GM19452 (cell line): ENCODE measurements around the gene TXNDC15.

Experiments
- ATAC-seq: cut with Tn5 transposase; IDR thresholded peaks from one replicate; pipeline ENCODE4 v1.9.1; 2021; ENCODE audit not compliant: unreplicated experiment

Gene TXNDC15

DNA sequence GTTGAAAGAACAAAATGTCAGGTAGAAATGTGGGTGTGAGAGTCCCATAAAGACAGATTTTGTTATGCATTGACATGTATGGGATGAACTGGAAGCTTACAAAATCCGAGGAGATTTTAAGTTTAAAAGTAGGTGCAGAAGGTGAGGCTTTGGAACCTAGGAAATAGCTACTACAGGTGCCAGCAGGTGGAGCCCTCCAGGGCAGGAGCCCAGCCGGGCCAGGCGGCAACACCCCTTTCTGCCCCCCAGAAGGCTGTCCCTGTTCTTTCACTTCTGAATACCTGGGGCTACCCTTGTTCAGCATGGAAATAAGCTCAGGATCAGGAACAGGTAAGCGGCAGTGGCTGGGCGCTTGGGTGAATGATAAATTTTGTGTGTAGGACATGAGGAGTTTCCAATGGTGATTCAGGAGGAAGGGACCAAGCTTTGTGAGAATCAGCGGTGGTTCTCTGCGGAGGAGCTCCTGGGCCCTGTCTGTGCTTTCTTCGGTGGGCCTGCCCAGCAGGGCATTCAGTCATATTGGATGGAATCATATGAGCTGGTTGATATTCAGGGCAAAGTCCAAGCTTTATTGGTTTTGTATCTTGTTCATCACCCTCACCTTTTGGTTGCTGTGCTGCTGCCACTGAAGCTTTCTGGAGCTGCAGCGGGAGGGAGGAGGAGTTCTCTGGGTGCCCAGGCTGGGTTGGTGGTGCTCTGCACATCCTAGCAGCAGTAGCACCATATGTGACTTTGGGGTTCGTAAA, 43.1 kb downstream of the TXNDC15 start:
- ATAC-seq = no peak

DNA sequence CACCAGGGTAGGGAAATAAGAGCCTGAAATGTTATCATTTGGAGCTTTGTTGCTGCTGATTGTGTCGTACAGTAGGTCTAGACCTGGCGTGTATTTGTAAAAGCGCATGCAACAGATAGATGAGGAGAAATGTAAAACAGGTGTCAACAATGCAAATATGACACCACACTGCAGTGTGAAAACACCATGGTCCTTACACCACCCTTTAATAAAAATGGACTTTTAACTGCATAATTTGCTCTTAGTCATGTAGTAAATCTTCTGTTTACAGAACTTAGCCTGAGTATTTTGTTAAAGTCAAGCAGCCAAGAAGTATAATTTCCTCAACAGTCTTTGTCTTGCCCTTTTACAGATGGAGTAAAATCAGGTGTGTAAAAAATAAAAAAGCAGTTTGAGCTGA, 44.7 kb downstream of the TXNDC15 start:
- ATAC-seq = no peak

DNA sequence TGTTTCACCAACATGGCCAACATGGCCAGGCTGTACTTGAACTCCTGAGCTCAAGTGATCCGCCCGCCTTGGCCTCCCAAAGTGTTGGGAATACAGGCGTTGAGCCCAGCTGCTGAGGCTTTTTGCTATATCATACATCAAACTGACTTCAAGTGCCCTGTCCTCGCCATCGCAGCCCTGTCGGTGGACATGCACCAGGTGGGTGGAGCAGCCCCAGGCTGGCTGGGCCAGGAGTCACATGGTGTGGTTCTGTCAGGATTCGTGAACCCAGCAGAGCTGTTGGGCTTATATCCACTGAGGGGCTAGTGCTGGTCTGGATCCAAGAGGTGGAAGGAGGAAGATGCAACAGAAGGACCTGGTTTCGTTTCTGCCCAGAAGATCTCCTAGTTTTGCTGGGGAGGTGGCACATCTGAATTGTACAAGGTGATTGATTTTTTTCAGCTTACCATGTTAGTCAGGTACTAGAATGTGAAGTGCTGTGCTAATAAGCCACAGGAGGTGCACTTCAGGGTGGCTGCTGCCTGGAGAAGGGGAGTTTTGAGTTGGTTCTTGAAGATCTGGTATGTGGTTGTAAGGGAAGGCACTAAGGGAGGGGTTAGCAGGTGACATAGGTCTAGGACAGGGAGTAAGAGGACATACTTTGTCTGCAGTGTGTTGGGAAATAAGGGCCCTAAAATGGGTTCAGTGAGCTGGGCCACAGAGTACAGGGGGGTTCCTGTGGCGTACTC, 46.8 kb downstream of the TXNDC15 start:
- no peak for ATAC-seq

DNA sequence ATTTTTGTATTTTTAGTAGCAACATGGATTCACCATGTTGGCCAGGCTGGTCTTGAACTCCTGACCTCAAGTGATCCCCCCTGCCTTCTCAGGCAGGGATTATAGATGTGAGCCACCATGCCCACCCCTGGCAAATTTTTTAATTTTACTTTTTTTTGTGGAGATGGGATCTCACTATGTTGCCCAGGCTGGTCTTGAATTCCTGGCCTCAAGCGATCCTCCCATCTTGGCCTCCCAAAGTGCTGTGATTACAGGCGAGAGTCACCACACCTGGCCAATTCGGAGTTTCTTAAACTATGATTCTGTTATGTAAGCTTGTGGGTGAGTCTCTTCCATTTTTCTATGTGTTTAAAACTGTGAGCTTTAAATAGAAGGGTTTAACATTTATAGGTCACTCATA, 58.3 kb downstream of the TXNDC15 start:
- ATAC-seq = no peak

DNA sequence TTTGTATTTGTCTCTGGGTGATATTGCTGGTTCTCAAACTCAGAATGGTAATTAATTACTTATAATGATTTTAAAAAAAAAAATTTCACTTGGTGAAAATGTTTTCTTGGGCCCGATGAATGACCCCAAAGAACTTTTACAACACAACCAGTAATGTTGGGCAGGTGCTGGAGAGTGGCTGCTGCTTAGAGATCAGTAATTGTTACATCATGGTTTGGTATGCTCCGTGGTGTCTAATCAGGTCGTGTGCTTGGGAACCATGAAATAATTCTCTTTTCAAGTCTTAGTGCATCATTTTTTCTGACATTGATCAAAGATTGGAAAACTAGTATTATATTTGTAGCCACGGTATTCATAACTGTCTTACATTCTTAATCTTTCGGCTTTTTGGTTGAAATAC, 60.0 kb downstream of the TXNDC15 start:
- ATAC-seq = no peak

DNA sequence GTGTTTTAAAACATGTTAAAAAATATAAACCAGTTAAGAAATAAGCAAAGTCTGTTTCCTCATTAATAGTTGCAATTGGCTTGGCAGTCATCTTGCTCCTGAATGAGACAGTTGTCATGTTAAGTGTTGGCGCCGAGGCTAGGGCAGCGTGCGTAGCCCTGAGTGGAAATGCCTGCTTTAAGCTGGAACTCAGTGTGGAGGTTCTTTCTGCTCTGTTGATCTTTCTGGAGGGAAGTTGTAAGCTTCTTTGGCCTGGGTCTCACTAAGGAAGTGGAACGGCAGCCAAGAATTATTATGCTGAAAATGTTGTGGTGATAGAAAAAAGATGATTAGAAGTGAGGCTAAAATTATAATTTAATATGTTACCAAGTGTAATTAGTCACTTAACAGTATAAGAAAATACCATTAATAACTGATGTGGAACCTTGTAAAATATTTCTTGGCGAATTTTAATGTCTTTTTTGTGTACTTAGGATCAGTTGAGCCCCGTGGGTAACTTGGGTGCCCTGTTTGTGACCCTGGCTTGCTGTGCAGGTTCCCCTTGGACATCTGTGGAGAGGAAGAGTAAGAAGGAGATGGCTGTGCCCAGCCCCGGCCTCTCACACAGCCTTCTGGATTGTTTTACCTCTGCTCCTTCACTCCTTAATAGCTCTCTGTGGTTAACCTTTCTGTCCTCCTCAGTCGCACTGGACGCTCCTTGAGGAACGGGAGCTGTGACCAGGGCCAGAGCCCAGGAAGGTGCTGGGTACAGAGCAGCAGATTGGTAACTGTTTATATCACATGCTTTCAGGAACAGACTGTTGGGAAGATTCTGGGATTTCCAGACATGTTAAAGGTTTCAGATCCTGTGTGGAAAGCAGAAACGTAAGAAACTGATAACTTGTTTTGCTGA, 61.8 kb downstream of the TXNDC15 start:
- ATAC-seq = no peak

DNA sequence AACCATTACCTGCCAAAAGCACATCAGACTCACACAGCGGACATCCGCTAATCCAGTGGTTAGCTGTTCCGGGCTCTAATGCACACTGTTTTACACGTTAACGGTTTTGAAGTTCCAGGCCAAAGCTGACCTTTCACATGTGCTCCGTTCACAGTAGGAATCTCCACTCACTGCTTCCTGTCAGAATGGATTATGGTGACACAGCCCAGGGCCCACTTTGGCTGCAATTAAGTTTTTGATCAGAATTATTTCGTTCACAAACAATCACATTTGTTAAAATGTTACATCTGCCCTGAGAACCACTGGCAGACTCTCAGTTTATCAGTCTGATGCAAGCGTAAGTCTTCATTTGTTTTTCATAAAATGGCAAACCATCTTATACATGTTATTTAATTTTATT, 63.4 kb downstream of the TXNDC15 start:
- ATAC-seq = no peak

DNA sequence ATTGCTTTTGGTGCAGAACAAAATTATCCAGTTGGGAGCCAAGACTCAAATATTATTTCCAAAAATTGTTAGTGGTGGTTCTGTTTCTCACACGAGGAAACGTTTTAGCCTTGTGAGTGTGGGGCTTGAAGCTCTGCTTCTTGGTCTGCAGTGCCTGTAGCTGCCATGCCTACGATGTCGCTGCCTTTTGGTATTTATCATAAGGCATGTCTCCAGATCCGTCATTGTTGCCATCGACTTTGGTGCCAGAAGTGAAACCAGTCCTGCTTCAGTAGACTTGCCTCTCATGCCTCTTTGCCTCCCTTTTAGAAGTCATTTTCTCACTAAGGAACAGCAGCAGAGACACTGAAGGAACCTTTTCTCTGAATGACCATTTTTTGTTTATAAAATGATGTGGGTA, 63.9 kb downstream of the TXNDC15 start:
- ATAC-seq = no peak

DNA sequence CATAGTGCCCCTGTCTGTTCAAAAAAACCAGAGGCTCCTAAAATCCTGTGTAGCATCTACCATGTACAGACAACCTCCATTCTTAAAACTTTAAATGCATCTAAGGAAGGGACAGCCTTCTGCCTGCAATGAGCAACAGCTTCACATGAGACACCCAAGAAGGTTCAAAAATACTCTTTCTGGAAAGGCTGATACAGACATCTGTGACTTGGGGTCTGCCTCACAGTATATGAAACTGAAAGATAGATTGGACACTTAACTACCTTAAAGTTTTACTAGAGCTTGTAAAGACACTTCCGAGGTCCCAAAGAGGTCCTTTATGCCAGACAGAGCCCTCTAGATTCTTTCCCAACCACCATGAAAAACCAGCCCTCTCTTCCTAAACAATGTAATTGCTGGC, 65.3 kb downstream of the TXNDC15 start:
- no peak for ATAC-seq

DNA sequence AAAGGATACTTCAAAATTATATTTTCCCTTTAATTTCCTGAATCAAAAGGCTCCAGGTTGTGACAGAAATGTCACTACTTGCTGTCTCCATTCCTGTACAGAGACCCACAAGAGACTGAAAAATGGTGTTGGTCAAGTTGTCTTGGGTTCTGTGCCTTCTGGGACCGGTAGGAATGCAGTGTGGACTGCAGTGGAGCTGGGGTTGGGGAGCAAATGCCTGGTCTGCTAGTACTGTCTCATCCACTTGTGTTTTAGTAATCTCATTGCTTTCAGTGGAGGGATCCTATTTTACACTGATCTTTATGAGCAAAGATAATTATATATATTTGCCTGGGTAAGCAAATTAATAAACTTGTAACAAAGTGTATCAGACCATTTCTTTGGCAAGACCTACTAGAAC, 69.4 kb downstream of the TXNDC15 start:
- no peak for ATAC-seq

DNA sequence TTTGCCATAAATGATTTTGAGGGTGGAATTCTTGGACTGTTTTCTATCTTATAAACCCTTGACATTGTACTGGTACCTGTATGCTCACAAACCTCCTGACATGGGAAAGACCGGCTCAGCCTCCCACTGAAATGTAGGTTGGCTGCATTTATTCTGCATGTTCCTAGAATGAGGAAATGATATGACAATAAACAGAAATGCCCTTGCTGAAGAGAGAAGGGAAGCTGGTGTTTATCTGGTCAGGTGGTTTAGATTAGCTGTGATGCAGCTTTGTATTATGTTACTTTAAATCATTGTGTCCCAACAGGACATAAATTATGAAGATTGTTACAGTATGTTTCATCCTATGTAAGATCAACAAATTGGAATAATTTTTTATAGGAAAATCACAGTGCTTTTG, 70.5 kb downstream of the TXNDC15 start:
- ATAC-seq = no peak

DNA sequence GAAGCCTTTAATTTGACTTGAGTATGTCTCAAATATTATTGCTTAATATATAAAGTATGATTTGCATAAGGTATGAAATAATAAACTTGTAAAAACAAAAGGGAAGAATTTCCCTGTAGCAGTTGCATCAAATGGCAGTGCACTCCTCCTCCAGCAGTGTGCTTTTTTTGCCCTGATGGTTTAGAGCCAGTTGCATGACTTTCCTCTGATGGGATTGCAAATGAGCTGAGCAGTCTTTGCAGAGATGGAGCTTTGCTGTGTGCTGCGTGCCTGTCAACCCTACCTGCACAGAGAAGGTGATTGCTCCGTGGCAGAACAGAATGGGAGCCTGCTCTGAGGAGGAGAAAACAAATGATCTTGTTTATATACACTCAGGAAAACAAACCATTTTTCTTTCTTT, 70.9 kb downstream of the TXNDC15 start:
- ATAC-seq = no peak

DNA sequence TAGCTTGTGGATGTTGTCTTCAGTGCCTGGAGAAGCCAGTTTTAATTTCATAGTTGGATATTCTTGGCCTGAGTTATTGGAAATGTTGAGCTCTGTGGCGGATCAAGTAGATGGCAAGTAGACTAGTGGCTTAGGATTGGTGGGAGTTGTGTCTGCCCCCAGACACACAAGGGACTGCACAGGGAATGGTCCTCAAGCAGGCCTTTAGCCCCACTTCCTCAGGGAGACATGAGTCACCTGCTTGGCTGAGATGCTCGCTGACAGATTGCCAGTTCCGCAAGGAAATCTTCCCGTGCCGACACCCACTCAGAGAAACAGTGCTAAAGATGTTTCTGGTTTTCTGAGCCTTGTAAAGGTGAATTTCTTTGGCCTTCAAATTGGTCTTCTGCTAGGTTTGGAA, 74.7 kb downstream of the TXNDC15 start:
- ATAC-seq = no peak

DNA sequence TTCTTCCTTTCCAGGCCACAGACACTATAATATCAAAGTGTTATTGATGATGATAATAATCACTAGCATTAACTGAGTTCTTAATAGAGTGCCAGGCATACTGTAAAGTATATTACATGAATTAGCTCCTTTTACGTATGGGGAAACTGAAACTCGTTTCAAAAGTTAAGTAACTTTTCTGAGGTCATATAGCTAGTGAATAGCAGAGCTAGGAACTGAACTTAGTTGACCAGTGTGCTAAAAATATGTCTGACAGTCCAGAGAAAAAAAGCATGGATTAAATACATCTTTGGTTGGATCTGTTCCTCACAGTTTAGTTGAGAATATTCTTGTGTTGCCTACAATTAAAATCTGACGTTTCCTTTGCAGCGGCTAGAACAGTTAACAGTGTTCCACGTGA, 75.1 kb downstream of the TXNDC15 start:
- ATAC-seq = no peak
